Measurements from ENCODE around the gene GPR146.

Gene GPR146

DNA sequence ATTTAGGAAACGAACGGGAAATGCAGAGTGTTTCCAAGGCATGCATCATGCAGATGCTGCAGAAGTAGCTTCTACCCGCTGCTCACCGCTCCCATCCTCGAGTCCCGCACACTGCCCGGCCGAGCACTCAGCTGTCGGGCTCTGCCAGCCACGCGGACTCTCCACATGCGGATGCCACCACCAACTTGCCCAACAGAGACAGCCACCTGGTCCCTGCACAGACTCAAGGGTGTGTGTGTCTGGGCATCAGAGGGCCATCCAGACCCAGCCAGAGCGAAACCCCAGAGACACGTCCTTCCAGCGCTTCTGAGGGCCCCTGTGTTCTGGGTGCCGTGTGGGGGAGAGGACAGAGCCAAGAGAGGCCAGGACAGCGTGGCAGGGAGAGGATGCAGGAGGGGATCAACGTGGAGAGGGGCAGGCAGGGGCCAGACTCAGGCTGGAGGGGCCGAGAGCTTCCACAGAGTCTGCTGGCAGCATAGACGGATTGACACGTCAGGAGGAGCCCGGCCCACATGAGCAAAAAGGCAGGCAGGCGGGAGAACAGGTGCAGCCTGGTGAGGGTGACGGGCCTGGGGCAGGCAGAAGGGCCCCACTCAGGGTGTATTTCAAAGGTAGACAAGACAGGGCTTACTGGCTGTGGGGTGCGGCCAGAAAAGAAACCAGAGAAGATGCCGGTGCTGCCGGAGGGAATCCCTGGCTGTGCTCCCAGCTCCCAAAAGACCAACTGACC is 61.9 kb downstream of the GPR146 start:
- H3K4me3 ChIP-seq (replicated peaks; ENCODE audit: low read depth, low read length) = no peak overlapping the region

DNA sequence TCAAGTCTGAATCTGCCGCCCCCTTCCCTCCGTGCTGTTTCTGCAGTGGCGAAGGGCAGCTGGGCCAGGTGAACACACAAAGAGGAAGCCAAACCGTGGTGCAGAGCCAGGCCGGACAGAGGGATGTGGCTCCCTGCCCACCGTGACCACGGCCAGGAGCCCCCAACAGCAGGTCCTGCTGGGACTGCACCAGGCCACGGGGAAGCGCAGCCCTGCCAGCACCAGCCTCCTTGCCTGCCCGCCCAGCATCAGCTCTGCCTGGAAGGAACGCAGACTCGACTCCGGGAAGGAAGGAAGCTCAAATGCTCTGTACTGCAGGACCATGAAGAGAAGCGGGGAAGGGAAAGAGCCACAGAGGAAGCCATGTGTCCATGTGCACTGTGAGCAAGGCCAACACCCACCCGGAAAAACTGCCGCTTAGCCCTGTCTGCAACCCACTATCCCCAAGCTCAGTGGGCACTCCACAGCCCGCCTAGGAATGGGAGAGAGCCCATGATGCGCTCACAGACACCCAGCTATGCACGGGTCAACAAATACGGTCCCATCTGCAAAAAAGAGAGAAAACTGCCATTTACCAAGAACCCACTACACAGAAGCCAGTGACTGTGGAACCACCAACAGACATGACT is 62.6 kb downstream of the GPR146 start:
- no peak overlapping the region for H3K4me3 ChIP-seq (replicated peaks; ENCODE audit: low read depth, low read length)
- DNase-seq (ENCODE audit: extremely low read depth, low read depth) = no peak
- TF ChIP-seq, protein P1, sequence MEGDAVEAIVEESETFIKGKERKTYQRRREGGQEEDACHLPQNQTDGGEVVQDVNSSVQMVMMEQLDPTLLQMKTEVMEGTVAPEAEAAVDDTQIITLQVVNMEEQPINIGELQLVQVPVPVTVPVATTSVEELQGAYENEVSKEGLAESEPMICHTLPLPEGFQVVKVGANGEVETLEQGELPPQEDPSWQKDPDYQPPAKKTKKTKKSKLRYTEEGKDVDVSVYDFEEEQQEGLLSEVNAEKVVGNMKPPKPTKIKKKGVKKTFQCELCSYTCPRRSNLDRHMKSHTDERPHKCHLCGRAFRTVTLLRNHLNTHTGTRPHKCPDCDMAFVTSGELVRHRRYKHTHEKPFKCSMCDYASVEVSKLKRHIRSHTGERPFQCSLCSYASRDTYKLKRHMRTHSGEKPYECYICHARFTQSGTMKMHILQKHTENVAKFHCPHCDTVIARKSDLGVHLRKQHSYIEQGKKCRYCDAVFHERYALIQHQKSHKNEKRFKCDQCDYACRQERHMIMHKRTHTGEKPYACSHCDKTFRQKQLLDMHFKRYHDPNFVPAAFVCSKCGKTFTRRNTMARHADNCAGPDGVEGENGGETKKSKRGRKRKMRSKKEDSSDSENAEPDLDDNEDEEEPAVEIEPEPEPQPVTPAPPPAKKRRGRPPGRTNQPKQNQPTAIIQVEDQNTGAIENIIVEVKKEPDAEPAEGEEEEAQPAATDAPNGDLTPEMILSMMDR (IDR thresholded peaks at IDR 0.05; ENCODE audit: low read depth, low read length, missing control alignments) = no peak

More for the DNA sequence above, 61.9 kb downstream of the GPR146 start:
- TF ChIP-seq, protein P1 (IDR thresholded peaks at IDR 0.05; ENCODE audit: low read depth, low read length, missing control alignments) = no peak
- DNase-seq (ENCODE audit: extremely low read depth, low read depth) = no peak

DNA sequence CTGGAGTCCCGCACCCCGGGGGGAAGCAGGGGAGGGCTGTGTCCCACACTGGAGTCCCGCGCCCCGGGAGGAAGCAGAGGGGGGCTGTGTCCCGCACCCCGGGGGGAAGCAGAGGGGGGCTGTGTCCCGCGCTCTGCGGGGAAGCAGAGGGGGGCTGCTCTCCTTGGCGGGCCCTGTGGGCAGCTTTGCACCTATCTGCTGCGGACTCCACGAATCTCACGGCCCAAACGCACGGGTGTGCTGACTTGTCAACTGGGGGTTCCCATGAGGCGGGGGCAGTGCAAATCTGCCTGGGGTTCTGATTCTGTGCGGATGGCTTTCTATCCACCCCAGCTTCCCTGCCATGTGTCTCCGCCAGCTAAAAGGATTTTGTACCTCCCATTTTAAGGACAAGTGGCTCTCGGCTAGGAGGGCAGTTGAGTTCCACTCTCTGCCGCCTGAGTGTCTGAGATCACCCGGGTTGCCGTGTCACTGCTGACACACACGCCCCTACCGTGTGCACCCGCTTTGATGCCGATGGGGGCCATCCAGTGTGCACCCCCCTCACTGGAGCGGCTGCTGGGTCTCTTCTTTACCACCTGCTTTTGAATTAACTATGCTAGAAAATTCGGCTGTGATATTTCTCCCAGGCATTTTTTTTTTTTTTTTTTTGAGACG is 64.0 kb downstream of the GPR146 start:
- TF ChIP-seq, protein P1 (IDR thresholded peaks at IDR 0.05; ENCODE audit: low read depth, low read length, missing control alignments) = no peak
- no peak overlapping the region for H3K4me3 ChIP-seq (replicated peaks; ENCODE audit: low read depth, low read length)
- no peak for DNase-seq (ENCODE audit: extremely low read depth, low read depth)
